Stimulated activated CD8-positive, alpha-beta memory T cell treated with anti-CD3 and anti-CD28 coated beads, Interleukin-7, amount 100 ng/mL, for 24 hours (primary cell): ENCODE data around the gene TAS2R13.

Source experiments
- DNase-seq: peaks from one replicate; pipeline ENCODE4 v3.0.0-alpha.2; 2020; ENCODE audit warnings: low read depth

Gene TAS2R13

GRCh38 chr12:10867381-10867780, 42.0 kb downstream of the TAS2R13 start:
- no peak for DNase-seq

GRCh38 chr12:10863512-10864218, 45.7 kb downstream of the TAS2R13 start:
- no peak for DNase-seq

- DNase-seq = no peak
Measured at GRCh38 chr12:10861366-10861765, 48.0 kb downstream of the TAS2R13 start.
